GM19193 (cell line): ENCODE measurements around the gene DNHD1.

ENCODE experiments used
- POLR2A ChIP-seq: IDR thresholded peaks from 4 replicates; pipeline ENCODE4 v1.6.1; 2011; ENCODE audit not compliant: insufficient read depth, insufficient read length; ENCODE audit errors: extremely low read depth

DNHD1 gene

DNA sequence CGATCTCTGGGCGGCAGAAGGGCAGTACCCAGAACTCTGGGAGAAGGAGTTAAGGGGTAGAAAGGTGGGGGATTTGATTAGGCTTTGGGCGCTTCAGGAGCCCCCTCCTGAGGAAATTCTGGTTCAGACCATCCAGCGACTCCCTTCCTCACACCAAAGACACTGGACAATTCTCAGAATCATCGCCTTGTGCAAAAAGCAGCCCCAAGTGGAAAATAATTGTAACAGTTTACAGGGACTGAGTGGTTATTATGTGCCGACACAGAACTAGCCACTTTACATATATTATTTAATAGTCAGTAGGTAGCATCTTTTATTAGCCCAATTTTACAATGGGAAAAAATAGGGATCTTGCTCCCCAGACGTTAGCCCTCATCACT lies 22.7 kb upstream of the DNHD1 start:
- no peak for TF ChIP-seq POLR2A

- no peak for TF ChIP-seq POLR2A
These were observed 22.1 kb upstream of the DNHD1 start for GRCh38 chr11:6474806-6475500.

DNA sequence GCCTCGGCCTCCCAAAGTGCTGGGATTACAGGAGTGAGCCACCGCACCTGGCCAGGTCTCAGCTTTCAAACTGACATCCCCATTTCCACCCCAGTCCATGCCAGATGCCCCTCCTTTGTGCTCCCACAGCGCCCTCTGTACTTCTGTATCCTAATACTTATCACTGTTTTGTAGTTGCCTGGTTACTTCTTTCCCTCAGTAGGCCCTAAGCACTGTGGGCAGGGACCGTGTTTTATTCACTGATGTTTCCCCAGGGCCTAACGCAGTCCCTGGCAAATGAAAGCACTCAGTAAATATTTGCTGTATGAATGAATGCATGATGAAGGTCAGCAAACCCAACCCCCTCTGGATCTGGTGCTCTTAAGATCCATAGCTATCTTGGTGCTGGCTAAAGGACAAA lies 21.1 kb upstream of the DNHD1 start:
- TF ChIP-seq POLR2A = no peak

- TF ChIP-seq POLR2A = no peak
These were observed 20.5 kb upstream of the DNHD1 start for GRCh38 chr11:6476571-6476970.

DNA sequence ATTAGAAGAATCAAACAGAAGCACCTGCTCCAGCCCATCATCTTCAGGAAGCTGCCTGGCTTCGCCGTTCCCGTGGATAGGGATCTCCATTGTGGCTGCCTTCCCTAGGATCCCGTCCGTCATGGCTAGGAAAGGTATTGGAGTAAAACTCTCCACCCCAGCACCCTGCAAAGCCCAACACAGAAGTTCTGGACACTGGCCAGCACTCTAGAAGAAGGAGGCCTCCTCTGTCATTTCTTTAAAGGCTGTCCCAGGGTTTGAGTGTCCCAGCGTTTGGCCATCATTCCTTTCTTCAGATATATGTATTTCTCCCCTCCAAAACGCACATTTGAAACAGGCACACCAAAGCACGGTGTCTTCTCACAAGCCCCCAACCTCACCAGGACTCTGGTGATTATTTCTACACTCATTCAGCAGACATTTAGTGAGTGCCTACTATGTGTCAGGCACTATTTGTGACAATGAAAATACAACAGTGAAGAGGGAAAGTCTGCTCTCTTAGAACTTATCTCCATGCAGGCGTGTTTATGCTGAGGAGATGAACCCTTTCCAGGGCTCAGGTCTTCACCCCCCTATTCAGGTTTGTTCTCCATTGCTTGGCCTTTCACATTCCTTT lies 16.7 kb upstream of the DNHD1 start:
- no peak for TF ChIP-seq POLR2A

- peak; percentile 95 for TF ChIP-seq POLR2A
These were observed 15.8 kb upstream of the DNHD1 start, which contains the start of the genes ARFIP2 and TIMM10B for GRCh38 chr11:6481012-6481923. ARFIP2 (minus strand) TSS chr11:6481331; CDS start chr11:6480421, 910 bp downstream. TIMM10B (plus strand) TSS chr11:6481501; CDS start chr11:6481517, 16 bp downstream.

DNA sequence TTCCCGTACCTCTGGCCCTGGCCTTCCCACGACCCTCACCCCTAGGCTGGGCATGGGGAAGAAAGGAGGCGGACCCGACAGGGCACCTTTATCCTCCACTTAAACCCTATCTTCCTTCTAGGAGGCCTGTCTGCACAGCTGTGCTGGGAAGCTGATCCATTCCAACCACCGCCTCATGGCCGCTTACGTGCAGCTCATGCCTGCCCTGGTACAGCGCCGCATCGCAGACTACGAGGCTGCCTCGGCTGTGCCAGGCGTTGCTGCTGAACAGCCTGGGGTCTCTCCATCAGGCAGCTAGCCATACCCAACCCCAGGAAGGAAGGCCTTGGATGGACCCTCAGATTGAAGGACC lies 15.2 kb upstream of the DNHD1 start:
- TF ChIP-seq POLR2A = no peak

- TF ChIP-seq POLR2A = no peak
These were observed 14.6 kb upstream of the DNHD1 start for GRCh38 chr11:6482441-6482840.

- no peak for TF ChIP-seq POLR2A
These were observed 14.1 kb upstream of the DNHD1 start for GRCh38 chr11:6483015-6483414.

- TF ChIP-seq POLR2A = no peak
These were observed 11.4 kb upstream of the DNHD1 start for GRCh38 chr11:6485661-6486060.

DNA sequence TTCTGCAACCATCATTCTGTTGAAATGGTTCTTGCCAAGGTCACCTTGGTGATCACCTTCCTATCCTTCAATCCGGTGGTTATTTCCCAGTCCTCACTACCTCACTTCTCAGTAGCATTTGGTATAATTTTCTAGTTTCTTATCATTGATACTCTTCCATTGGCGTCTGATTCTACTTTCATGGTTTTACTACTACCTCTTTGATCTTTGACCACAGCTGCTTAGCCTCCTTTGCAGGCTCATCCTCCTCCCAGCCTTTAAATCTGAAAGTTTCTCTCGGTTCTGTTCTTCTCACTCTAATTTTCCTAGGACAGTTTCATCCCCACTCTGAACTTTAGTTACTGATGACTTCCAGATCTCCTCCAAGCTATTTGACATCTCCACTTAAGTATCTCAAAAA lies 10.8 kb upstream of the DNHD1 start:
- TF ChIP-seq POLR2A = no peak

- TF ChIP-seq POLR2A = no peak
These were observed 10.1 kb upstream of the DNHD1 start for GRCh38 chr11:6486938-6487337.

GRCh38 chr11:6488342-6488741 lies 8.7 kb upstream of the DNHD1 start:
- no peak for TF ChIP-seq POLR2A

DNA sequence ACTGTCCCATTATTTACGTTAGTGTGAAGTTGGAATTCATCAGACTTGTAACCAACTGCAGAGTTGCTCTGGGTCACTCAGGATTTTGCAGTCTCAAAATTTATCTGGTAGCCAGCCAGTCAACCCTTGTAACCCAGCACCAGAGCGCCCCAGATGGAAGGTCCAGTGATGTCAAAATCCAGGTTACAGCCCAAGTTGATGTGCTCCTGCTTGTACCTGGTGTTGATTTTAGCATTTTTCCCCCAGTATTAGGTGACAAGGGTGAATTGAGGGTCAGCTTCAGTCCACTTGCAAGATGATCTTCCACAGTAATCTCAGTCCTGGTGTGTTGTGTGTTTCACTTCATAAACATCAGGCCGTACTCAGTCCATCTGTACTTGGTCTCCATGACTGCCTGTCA lies 8.3 kb upstream of the DNHD1 start:
- TF ChIP-seq POLR2A = no peak

GRCh38 chr11:6489306-6489705 lies 7.8 kb upstream of the DNHD1 start:
- no peak for TF ChIP-seq POLR2A
